K562 (cell line): ENCODE data around the gene CTPS1. TPM values are rescaled to one million over a fixed set of nuclear protein-coding genes. Genes with fewer than 3 reads are reported as not detected.
A peak's percentile ranks its signal among the peaks of the same experiment; 100 is the strongest.

Experiments
- ATAC-seq: fragments of 200-7000 bp; cut with Tn5 transposase; 3 replicates; pipeline ENCODE4 v1.9.1; 2020; ENCODE audit warnings: moderate library complexity
- BruUV-seq: library from RNA; stranded (reverse); fragments of 400-500 nt; replicated peaks from 2 replicates; lab custom pipeline; 2021; lab: Mats Ljungman, UMichigan
- CTCF ChIA-PET: fragments of 300-600 bp; formaldehyde crosslinking; extraction: SDS; loops from one replicate; lab custom pipeline; 2021; ENCODE audit warnings: low intra/inter-chr PET ratio; lab: Yijun Ruan, JAX
- POLR2A ChIA-PET: fragments of 300-600, 350-650 bp; sonication (Branson Sonifier 250); formaldehyde crosslinking; extraction: SDS; loops from one replicate; lab custom pipeline; 2021; ENCODE audit warnings: antibody characterized with exemption, inconsistent platforms; lab: Yijun Ruan, JAX
- DNase-seq, 4 experiments: peaks; one replicate each; pipeline versions ENCODE4 v3.0.0 to v3.0.0-alpha.2; 2011 to 2018; ENCODE audit warnings: low spot score in 3 of 4, mixed read lengths in 3 of 4; ENCODE audit errors: extremely low read depth in 1 of 4
- FAIRE-seq: peaks from 2 replicates; lab custom pipeline; 2011; peaks lifted over from hg19 to GRCh38; lab: Jason Lieb, UNC
- H2AFZ ChIP-seq: 2 replicates; pipeline ENCODE4 v1.6.0; 2011; ENCODE audit warnings: low read depth, low read length, control low read depth, inconsistent platforms
- H3K27ac ChIP-seq: fragments of 200-600 bp; 3 replicates; pipeline ENCODE4 v1.8.0; 2011; ENCODE audit warnings: low read depth, mild to moderate bottlenecking, control low read depth, inconsistent platforms, low read length, moderate library complexity, mixed read lengths; ENCODE audit errors: extremely low read depth
- H3K27me3 ChIP-seq, 2 experiments: fragments of 300-600 bp in 1 of 2; 2 replicates in 1 of 2; 3 replicates in 1 of 2; pipeline versions ENCODE4 v1.6.0 to v1.8.0; 2011; ENCODE audit warnings: inconsistent platforms in 2 of 2, low read length in 2 of 2, mild to moderate bottlenecking in 1 of 2, mixed read lengths in 1 of 2, moderate library complexity in 1 of 2; ENCODE audit not compliant: control insufficient read depth in 2 of 2, insufficient read depth in 2 of 2
- H3K36me3 ChIP-seq: fragments of 300-600 bp; 3 replicates; pipeline ENCODE4 v1.8.0; 2011; ENCODE audit warnings: mild to moderate bottlenecking, low read length, inconsistent platforms; ENCODE audit not compliant: control insufficient read depth, insufficient read depth
- H3K4me1 ChIP-seq, 2 experiments: fragments of 200-600 bp in 1 of 2; replicated peaks in 1 of 2; 2 replicates in 1 of 2; 3 replicates in 1 of 2; pipeline versions ENCODE4 v1.5.1 to v1.8.0; 2011; ENCODE audit warnings: inconsistent platforms in 2 of 2, low read length in 2 of 2, mild to moderate bottlenecking in 1 of 2, mixed read lengths in 1 of 2, moderate library complexity in 1 of 2; ENCODE audit not compliant: control insufficient read depth in 2 of 2, insufficient read depth in 2 of 2
- H3K4me2 ChIP-seq: 2 replicates; pipeline ENCODE4 v1.6.1; 2011; ENCODE audit warnings: low read length, control low read depth, inconsistent platforms, mixed read lengths; ENCODE audit not compliant: insufficient read depth
- H3K4me3 ChIP-seq: fragments of 200-600 bp; sonication (generic), shearing (Covaris generic); 2 replicates; pipeline ENCODE4 v1.5.1; 2016; ENCODE audit warnings: control low read depth, inconsistent platforms
- H3K79me2 ChIP-seq: fragments of 200-600 bp; 3 replicates; pipeline ENCODE4 v1.8.0; 2011; ENCODE audit warnings: low read length, inconsistent platforms; ENCODE audit not compliant: control insufficient read depth, insufficient read depth
- H3K9ac ChIP-seq, 2 experiments: 2 replicates each; pipeline versions ENCODE4 v1.6.0 to v1.6.1; 2011; ENCODE audit warnings: low read depth in 2 of 2, low read length in 2 of 2, control low read depth in 1 of 2, inconsistent platforms in 1 of 2, mild to moderate bottlenecking in 1 of 2, mixed read lengths in 1 of 2; ENCODE audit not compliant: insufficient read depth in 1 of 2
- H3K9me1 ChIP-seq: one replicate; pipeline ENCODE4 v1.6.0; 2011; ENCODE audit warnings: inconsistent platforms, mild to moderate bottlenecking, low read length, moderate library complexity; ENCODE audit not compliant: control insufficient read depth, insufficient read depth
- H3K9me3 ChIP-seq: replicated peaks from 2 replicates; pipeline ENCODE4 v1.5.1; 2011; ENCODE audit warnings: low read depth, low read length, inconsistent platforms; ENCODE audit not compliant: control insufficient read depth, insufficient read depth
- H4K20me1 ChIP-seq: replicated peaks from 2 replicates; pipeline ENCODE4 v1.6.1; 2011; ENCODE audit warnings: low read length, inconsistent platforms, mixed read lengths; ENCODE audit not compliant: control insufficient read depth, insufficient read depth
- DIDO1 ChIP-seq: fragments of 450-650 bp; IDR thresholded peaks from 2 replicates; pipeline ENCODE4 v1.6.1; 2016; ENCODE audit warnings: low read depth, missing biosample characterization, missing genetic modification characterization
- RAD21 ChIP-seq, 2 experiments: fragments of 250-450 bp in 1 of 2; fragments of 450-650 bp in 1 of 2; sonication (Bioruptor Pico) in 1 of 2; formaldehyde crosslinking in 1 of 2; IDR thresholded peaks in 1 of 2; conservative IDR thresholded peaks in 1 of 2; 2 replicates each; pipeline versions ENCODE4 v1.4.0 to v1.8.0; 2020 to 2022; ENCODE audit warnings: mild to moderate bottlenecking in 2 of 2, moderate library complexity in 1 of 2
- REST ChIP-seq, 2 experiments: fragments of 450-650 bp; formaldehyde crosslinking in 1 of 2; IDR thresholded peaks; 2 replicates each; pipeline versions ENCODE4 v1.4.0 to v1.6.1; 2014 to 2020; ENCODE audit warnings: mild to moderate bottlenecking in 2 of 2, borderline replicate concordance in 1 of 2, low read depth in 1 of 2
- ZNF436 ChIP-seq: fragments of 250-450, 450-650 bp; sonication (Bioruptor Pico); formaldehyde crosslinking; IDR thresholded peaks from 2 replicates; pipeline ENCODE4 v1.7.0; 2020; ENCODE audit warnings: mild to moderate bottlenecking
- WGBS: fragments of 100-300 bp; shearing (Covaris generic); methylation state at CpG from one replicate; pipeline ENCODE4 v1.1.6; 2016; ENCODE audit warnings: low coverage, mixed read lengths; ENCODE audit not compliant: insufficient coverage; ENCODE audit errors: missing lambda C conversion rate; 5-methylcytosine and 5-hydroxymethylcytosine counted together
- in situ Hi-C: fragments of 300-500 bp; cut with MboI; formaldehyde crosslinking; loops from 4 replicates; pipeline ENCODE4 v1.15.0; 2018; ENCODE audit warnings: inconsistent platforms, mixed read lengths
- intact Hi-C: fragments of 100-400 bp; cut with micrococcal nuclease; formaldehyde crosslinking; loops from 2 replicates; pipeline ENCODE4 v1.14.2; 2022
- polyA plus RNA-seq, 8 experiments: library from polyadenylated mRNA; depleted of rRNA in 4 of 8; stranded (reverse) in 5 of 8; unstranded in 3 of 8; fragments of >200 nt; fragmentation: Nextera tagmentation in 2 of 8; fragmentation: Illumina TruSeq in 1 of 8; extraction: Ambion mirVana in 2 of 8; extraction: Trizol in 1 of 8; gene quantifications; 2 replicates each; pipeline versions ENCODE4 v1.2.1 to v1.2.3, GENCODE V29; 2011 to 2014; ENCODE audit warnings: inconsistent platforms in 1 of 8, missing spikeins in 1 of 8
- total RNA-seq, 7 experiments: library from RNA; depleted of rRNA in 6 of 7; stranded (reverse); fragments of >200 nt in 6 of 7; fragmentation: Illumina TruSeq in 2 of 7; extraction: Trizol in 2 of 7; gene quantifications; 2 replicates each; pipeline versions ENCODE4 v1.2.1 to v1.2.3, GENCODE V29; 2011 to 2021; ENCODE audit warnings: low replicate concordance in 1 of 7
- TF ChIP-seq, protein P1 (sequence below), 3 experiments: IDR thresholded peaks in 2 of 3; conservative IDR thresholded peaks in 1 of 3; 2 replicates each; pipeline ENCODE4 v1.5.1; 2011 to 2012; ENCODE audit warnings: low read length in 3 of 3, mild to moderate bottlenecking in 3 of 3, control low read depth in 2 of 3, improper control_type of control experiment in 1 of 3, inconsistent platforms in 1 of 3, low read depth in 1 of 3, mixed read lengths in 1 of 3, moderate library complexity in 1 of 3; ENCODE audit not compliant: insufficient read depth in 2 of 3

CTPS1 gene
- total and polyA plus RNA-seq, 9 of the 15 experiments (the other 6 are each of a cell fraction or from before 2014, with no cell fraction given) = 44.4 to 164 (median 87.7) TPM

GRCh38 chr1:41038110-41038509 lies 58.6 kb downstream of the CTPS1 start:
- Histone ChIP-seq H3K4me2 (no peak overlapping the region), H4K20me1 (no peaks in the 10 kb centered on the region), H3K4me1 (peaks cover 2 to 3% of the 10 kb centered on the region in 2 experiments; a peak in 2 of 5 replicates), H3K79me2 (no peaks in the 10 kb centered on the region), H3K27me3 (no peaks in the 10 kb centered on the region), H3K4me3 (no peak overlapping the region), H2AFZ (no peak overlapping the region), H3K9me3 (no peaks in the 10 kb centered on the region), H3K9me1 (no peaks in the 10 kb centered on the region), H3K36me3 (peaks cover 59% of the 10 kb centered on the region), H3K27ac (no peak overlapping the region), H3K9ac (no peak overlapping the region)
- no peak for FAIRE-seq
- in situ Hi-C loops = no loop called here
- 77% methylated on average over 5 of the region's 5 CpGs for WGBS
- TF ChIP-seq REST (IDR thresholded peaks at IDR 0.05; ENCODE audit: borderline replicate concordance) (peak; percentile 20; the same call in 1 of the 2 replicates), REST (CRISPR knock-in tag; IDR thresholded peaks at IDR 0.05; ENCODE audit: low read depth) (no peak), RAD21 (CRISPR knock-in tag; conservative IDR thresholded peaks at IDR 0.05 in 1 of 2, IDR thresholded peaks at IDR 0.05 in 1 of 2) (peak in 1 of 2 experiments; percentile 65; a peak in 3 of 4 replicates), ZNF436 (CRISPR knock-in tag) (no peak), DIDO1 (tag) (no peak)
- TF ChIP-seq, protein P1, sequence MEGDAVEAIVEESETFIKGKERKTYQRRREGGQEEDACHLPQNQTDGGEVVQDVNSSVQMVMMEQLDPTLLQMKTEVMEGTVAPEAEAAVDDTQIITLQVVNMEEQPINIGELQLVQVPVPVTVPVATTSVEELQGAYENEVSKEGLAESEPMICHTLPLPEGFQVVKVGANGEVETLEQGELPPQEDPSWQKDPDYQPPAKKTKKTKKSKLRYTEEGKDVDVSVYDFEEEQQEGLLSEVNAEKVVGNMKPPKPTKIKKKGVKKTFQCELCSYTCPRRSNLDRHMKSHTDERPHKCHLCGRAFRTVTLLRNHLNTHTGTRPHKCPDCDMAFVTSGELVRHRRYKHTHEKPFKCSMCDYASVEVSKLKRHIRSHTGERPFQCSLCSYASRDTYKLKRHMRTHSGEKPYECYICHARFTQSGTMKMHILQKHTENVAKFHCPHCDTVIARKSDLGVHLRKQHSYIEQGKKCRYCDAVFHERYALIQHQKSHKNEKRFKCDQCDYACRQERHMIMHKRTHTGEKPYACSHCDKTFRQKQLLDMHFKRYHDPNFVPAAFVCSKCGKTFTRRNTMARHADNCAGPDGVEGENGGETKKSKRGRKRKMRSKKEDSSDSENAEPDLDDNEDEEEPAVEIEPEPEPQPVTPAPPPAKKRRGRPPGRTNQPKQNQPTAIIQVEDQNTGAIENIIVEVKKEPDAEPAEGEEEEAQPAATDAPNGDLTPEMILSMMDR (IDR thresholded peaks at IDR 0.05 in 2 of 3, conservative IDR thresholded peaks at IDR 0.05 in 1 of 3; ENCODE audit: insufficient read depth in 2 of 3, low read depth in 1 of 3, low read length in 3 of 3) = peak in 2 of 3 experiments; percentile 44 to 50; a peak in 4 of 6 replicates
- ChIA-PET POLR2A (interaction anchor here (0.6 to 2.1 kb wide), 6 partner anchors 9 to 445 kb away, joined by 3 to 6 read pairs (median 4); no protein-coding TSS in a partner anchor), CTCF (interaction anchor here (0.7 to 1.1 kb wide), 4 partner anchors 379 to 471 kb away, joined by 3 read pairs; no protein-coding TSS in a partner anchor)
- ATAC-seq = 0 out of 3 replicates have a peak, but pooled peaks have one; percentile 15
- no TSS peak for BruUV-seq
- DNase-seq = no peak
- intact Hi-C loops = loop anchor here (5.0 to 10.0 kb wide), 2 partner anchors 84 to 387 kb away; no protein-coding TSS in a partner anchor
